ENCODE data around the gene HAP1.

GRCh38 chr17:41777574-41778188 lies 43.2 kb upstream of the HAP1 start:
- TF ChIP-seq, protein P1, sequence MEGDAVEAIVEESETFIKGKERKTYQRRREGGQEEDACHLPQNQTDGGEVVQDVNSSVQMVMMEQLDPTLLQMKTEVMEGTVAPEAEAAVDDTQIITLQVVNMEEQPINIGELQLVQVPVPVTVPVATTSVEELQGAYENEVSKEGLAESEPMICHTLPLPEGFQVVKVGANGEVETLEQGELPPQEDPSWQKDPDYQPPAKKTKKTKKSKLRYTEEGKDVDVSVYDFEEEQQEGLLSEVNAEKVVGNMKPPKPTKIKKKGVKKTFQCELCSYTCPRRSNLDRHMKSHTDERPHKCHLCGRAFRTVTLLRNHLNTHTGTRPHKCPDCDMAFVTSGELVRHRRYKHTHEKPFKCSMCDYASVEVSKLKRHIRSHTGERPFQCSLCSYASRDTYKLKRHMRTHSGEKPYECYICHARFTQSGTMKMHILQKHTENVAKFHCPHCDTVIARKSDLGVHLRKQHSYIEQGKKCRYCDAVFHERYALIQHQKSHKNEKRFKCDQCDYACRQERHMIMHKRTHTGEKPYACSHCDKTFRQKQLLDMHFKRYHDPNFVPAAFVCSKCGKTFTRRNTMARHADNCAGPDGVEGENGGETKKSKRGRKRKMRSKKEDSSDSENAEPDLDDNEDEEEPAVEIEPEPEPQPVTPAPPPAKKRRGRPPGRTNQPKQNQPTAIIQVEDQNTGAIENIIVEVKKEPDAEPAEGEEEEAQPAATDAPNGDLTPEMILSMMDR (IDR thresholded peaks at IDR 0.05) = no peak
- no peak for TF ChIP-seq ZFX (IDR thresholded peaks at IDR 0.05; ENCODE audit: borderline replicate concordance)
